PC-3 (cell line): ENCODE measurements around the gene C7. TPM values are rescaled to one million over a fixed set of nuclear protein-coding genes. Genes with fewer than 3 reads are reported as not detected.

Experiments used
- ATAC-seq: fragments of 200-7000 bp; cut with Tn5 transposase; 2 replicates; pipeline ENCODE4 v1.9.1; 2020; ENCODE audit warnings: mild to moderate bottlenecking, moderate library complexity
- BruUV-seq: library from RNA; stranded (reverse); fragments of 400-500 nt; replicated peaks from 2 replicates; lab custom pipeline; 2021; lab: Mats Ljungman, UMichigan
- CTCF ChIA-PET: fragments of 300-600 bp; sonication (Branson Sonifier 250); formaldehyde crosslinking; loops from one replicate; lab custom pipeline; 2022; ENCODE audit warnings: antibody characterized with exemption; lab: Charles Lee
- POLR2A ChIA-PET: fragments of 300-600 bp; sonication (Branson Sonifier 250); formaldehyde crosslinking; loops from one replicate; lab custom pipeline; 2022; ENCODE audit warnings: antibody characterized with exemption; ENCODE audit not compliant: unreplicated experiment; lab: Charles Lee
- DNase-seq: peaks from one replicate; pipeline ENCODE4 v3.0.0-alpha.2; 2015
- H2AFZ ChIP-seq: fragments of 300-600 bp; sonication (generic); 2 replicates; pipeline ENCODE4 v1.6.0; 2016; ENCODE audit warnings: antibody characterized with exemption, low read length
- H3F3A ChIP-seq: fragments of 300-600 bp; sonication (generic); one replicate; pipeline ENCODE4 v1.6.0; 2017; ENCODE audit warnings: antibody characterized with exemption, low read length, control low read depth, mild to moderate bottlenecking; ENCODE audit not compliant: unreplicated experiment
- H3K27ac ChIP-seq: fragments of 300-600 bp; sonication (generic); 2 replicates; pipeline ENCODE4 v1.5.1; 2016; ENCODE audit warnings: mild to moderate bottlenecking, low read length
- H3K27me3 ChIP-seq: fragments of 300-600 bp; sonication (generic); 2 replicates; pipeline ENCODE4 v1.6.1; 2016; ENCODE audit warnings: low read length, mixed read lengths
- H3K36me3 ChIP-seq: fragments of 300-600 bp; sonication (generic); 2 replicates; pipeline ENCODE4 v1.6.1; 2016; ENCODE audit warnings: low read depth, mixed run types, low read length, mixed read lengths
- H3K4me1 ChIP-seq: fragments of 300-600 bp; sonication (generic); 2 replicates; pipeline ENCODE4 v1.5.1; 2016; ENCODE audit warnings: low read length; ENCODE audit not compliant: insufficient read depth
- H3K4me2 ChIP-seq: fragments of 300-600 bp; sonication (generic); 2 replicates; pipeline ENCODE4 v1.6.0; 2016; ENCODE audit warnings: low read length
- H3K4me3 ChIP-seq: fragments of 300-600 bp; sonication (generic); 2 replicates; pipeline ENCODE4 v1.5.1; 2016; ENCODE audit warnings: mild to moderate bottlenecking, low read length, mixed read lengths
- H3K79me2 ChIP-seq: fragments of 300-600 bp; sonication (generic); 2 replicates; pipeline ENCODE4 v1.6.1; 2017; ENCODE audit warnings: low read length, mixed read lengths
- H3K9ac ChIP-seq: fragments of 300-600 bp; sonication (generic); 2 replicates; pipeline ENCODE4 v1.6.0; 2016; ENCODE audit warnings: mild to moderate bottlenecking, low read length
- H3K9me2 ChIP-seq: fragments of 300-600 bp; sonication (generic); replicated peaks from 2 replicates; pipeline ENCODE4 v1.6.1; 2016; ENCODE audit warnings: mixed run types, low read length, mixed read lengths
- H3K9me3 ChIP-seq: fragments of 300-600 bp; sonication (generic); 2 replicates; pipeline ENCODE4 v1.6.1; 2016; ENCODE audit warnings: low read length, mixed read lengths
- H4K20me1 ChIP-seq: fragments of 300-600 bp; sonication (generic); 2 replicates; pipeline ENCODE4 v1.6.1; 2016; ENCODE audit warnings: low read length, mixed read lengths
- EZH2 ChIP-seq: fragments of 300-600 bp; sonication (generic); IDR thresholded peaks from one replicate; pipeline ENCODE4 v1.6.1; 2017; ENCODE audit warnings: antibody characterized with exemption, mild to moderate bottlenecking, low read length; ENCODE audit not compliant: unreplicated experiment
- EZH2phosphoT487 ChIP-seq: fragments of 300-600 bp; sonication (generic); IDR thresholded peaks from 2 replicates; pipeline ENCODE4 v1.6.1; 2018; ENCODE audit warnings: mild to moderate bottlenecking, antibody characterized with exemption, low read length, borderline replicate concordance
- intact Hi-C: fragments of 100-400 bp; cut with micrococcal nuclease; formaldehyde crosslinking; loops from 2 replicates; pipeline ENCODE4 v1.9.0; 2023
- total RNA-seq: library from RNA; depleted of rRNA; stranded (reverse); fragments of >200 nt; gene quantifications from 2 replicates; pipeline ENCODE4 v1.2.3, GENCODE V29; 2014
- TF ChIP-seq, protein P1 (sequence below): fragments of 300-600 bp; sonication (generic); conservative IDR thresholded peaks from 2 replicates; pipeline ENCODE4 v1.5.1; 2017; ENCODE audit warnings: antibody characterized with exemption, low read depth, mild to moderate bottlenecking, low read length

Gene C7
- total RNA-seq, 1 experiment from 2014 or later, result not detected

DNA sequence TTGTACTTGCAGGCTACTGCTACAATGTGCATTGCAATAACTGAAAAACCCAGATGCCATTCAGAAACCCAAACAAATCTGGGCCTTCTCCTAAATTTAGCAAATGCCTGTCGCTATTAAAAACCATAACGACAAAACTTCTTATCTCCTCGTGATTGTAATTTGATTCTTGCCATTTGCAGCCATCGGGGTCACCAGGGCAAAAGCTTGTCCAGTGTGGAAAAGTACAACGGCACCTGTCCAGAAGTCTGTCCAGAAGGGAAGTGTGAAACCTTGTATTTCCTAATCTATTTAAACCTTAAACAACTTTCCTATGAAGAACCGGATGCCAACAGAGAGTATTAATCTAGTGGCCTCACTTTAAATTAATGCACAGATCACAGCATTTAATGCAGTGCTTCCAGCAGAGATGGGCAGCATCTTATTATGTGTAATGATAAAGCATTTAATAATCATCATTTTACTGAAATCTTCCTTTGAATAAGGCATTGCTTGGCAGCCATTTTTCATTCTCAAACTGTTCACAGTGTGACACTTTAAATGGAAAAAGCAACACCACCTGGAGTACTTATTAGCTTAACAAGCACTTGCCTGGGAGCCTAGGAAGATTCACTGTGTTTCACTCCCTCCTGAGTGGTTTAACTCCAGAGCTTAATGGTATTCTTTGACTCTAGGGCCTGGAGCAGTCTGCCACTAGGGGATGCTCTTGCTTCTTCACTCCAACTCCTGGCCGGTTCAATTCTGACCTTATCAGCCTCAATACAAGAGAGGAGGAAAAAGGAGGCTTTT is 4.9 kb upstream of the C7 start:
- H3K4me3 ChIP-seq, result no peak overlapping the region
- H4K20me1 ChIP-seq, result no peaks in the 10 kb centered on the region
- no peaks in the 10 kb centered on the region for H3K79me2 ChIP-seq
- H3K9ac ChIP-seq, result no peak overlapping the region
- no peaks in the 10 kb centered on the region for H3K27me3 ChIP-seq
- H3K9me2 ChIP-seq, result no peaks in the 10 kb centered on the region
- intact Hi-C loops, result loop anchor here (1.0 to 10.0 kb wide), 8 partner anchors 83 to 736 kb away; no protein-coding TSS in a partner anchor
- BruUV-seq, result no TSS peak
- H3F3A ChIP-seq, result no peaks in the 10 kb centered on the region
- ChIA-PET POLR2A (interaction anchor here (0.7 kb wide), 1 partner anchor 84 kb away, joined by 4 read pairs; no protein-coding TSS in a partner anchor), CTCF (interaction anchor here (0.5 to 1.1 kb wide), 14 partner anchors 11 to 737 kb away, joined by 3 to 12 read pairs (median 4); no protein-coding TSS in a partner anchor)
- H3K27ac ChIP-seq, result no peak overlapping the region
- ATAC-seq, result peak; percentile 96
- H2AFZ ChIP-seq, result peak overlapping the region; percentile 32
- H3K4me1 ChIP-seq, result peaks cover 20% of the 10 kb centered on the region
- DNase-seq, result peak; percentile 90
- H3K4me2 ChIP-seq, result no peak overlapping the region
- no peaks in the 10 kb centered on the region for H3K9me3 ChIP-seq
- no peaks in the 10 kb centered on the region for H3K36me3 ChIP-seq
- TF ChIP-seq, protein P1, sequence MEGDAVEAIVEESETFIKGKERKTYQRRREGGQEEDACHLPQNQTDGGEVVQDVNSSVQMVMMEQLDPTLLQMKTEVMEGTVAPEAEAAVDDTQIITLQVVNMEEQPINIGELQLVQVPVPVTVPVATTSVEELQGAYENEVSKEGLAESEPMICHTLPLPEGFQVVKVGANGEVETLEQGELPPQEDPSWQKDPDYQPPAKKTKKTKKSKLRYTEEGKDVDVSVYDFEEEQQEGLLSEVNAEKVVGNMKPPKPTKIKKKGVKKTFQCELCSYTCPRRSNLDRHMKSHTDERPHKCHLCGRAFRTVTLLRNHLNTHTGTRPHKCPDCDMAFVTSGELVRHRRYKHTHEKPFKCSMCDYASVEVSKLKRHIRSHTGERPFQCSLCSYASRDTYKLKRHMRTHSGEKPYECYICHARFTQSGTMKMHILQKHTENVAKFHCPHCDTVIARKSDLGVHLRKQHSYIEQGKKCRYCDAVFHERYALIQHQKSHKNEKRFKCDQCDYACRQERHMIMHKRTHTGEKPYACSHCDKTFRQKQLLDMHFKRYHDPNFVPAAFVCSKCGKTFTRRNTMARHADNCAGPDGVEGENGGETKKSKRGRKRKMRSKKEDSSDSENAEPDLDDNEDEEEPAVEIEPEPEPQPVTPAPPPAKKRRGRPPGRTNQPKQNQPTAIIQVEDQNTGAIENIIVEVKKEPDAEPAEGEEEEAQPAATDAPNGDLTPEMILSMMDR, result peak; percentile 99
- TF ChIP-seq EZH2phosphoT487 (no peak), EZH2 (no peak)

DNA sequence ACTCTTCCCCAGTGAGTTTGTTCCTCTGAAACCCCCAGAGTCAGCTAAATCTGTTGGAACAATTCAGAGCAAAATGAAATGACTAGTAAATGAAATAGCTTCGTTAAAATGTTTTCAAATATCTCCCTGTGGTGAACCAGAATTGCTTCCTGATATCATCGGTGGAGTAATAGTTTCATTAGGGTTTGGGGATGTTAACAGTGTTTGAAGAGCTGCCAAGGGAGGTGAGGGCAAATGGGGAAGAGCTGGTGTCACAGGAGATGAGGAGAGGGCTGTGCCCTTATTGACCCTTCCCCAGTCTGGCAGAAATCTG is 4.3 kb upstream of the C7 start:
- Histone ChIP-seq H3K79me2 (no peaks in the 10 kb centered on the region), H3K27me3 (no peaks in the 10 kb centered on the region), H3K27ac (no peak overlapping the region), H3K4me2 (no peak overlapping the region), H2AFZ (peak overlapping the region; percentile 32), H3K4me1 (peaks cover 20% of the 10 kb centered on the region), H3F3A (no peaks in the 10 kb centered on the region), H3K36me3 (no peaks in the 10 kb centered on the region), H4K20me1 (no peaks in the 10 kb centered on the region), H3K4me3 (no peak overlapping the region), H3K9me2 (no peaks in the 10 kb centered on the region), H3K9me3 (no peaks in the 10 kb centered on the region), H3K9ac (no peak overlapping the region)
- ATAC-seq (no peak), DNase-seq (no peak)
- TF ChIP-seq, protein P1, result peak; percentile 41; the same call in 1 of the 2 replicates
- TF ChIP-seq EZH2, result no peak
- BruUV-seq, result no TSS peak
- ChIA-PET CTCF (interaction anchor here (0.6 to 1.1 kb wide), 7 partner anchors 12 to 737 kb away, joined by 3 to 12 read pairs (median 3); no protein-coding TSS in a partner anchor), POLR2A (interaction anchor here (0.7 kb wide), 1 partner anchor 84 kb away, joined by 4 read pairs; no protein-coding TSS in a partner anchor)
- intact Hi-C loops, result loop anchor here (1.0 to 10.0 kb wide), 8 partner anchors 82 to 736 kb away; no protein-coding TSS in a partner anchor
